Pericardium fibroblast (primary cell): ENCODE data around the gene MFSD2B. TPM values are rescaled to one million over a fixed set of nuclear protein-coding genes. Genes with fewer than 3 reads are reported as not detected.

Source experiments
- total RNA-seq: library from RNA; depleted of rRNA; stranded (reverse); fragments of >200 nt; gene quantifications from 2 replicates; pipeline ENCODE4 v1.2.3, GENCODE V29; 2015

The MFSD2B gene
- 0.60 TPM in 1 of 2 replicates, not detected in the other for total RNA-seq

GRCh38 chr2:24009680-24010476 is at the start of gene MFSD2B:
Gene MFSD2B (plus strand): TSS chr2:24010085. CDS start chr2:24010097, 12 bp downstream.

GRCh38 chr2:24046930-24047702 is 37.2 kb downstream of the MFSD2B start, which contains the start of gene WDCP:
Gene WDCP (minus strand): TSS chr2:24047391. CDS start chr2:24039494, 7,897 bp downstream.

GRCh38 chr2:24049485-24050021 is 39.7 kb downstream of the MFSD2B start, which contains the start of gene FKBP1B:
Gene FKBP1B (plus strand): TSS chr2:24049741. CDS start chr2:24049850, 109 bp downstream.

Other genes starting within 250 kb of the MFSD2B start
- 3.4 and 4.3 TPM in 2 replicates for gene ATAD2B, start 83.0 kb upstream of the MFSD2B start, total RNA-seq
- 9.6 and 13.5 TPM in 2 replicates for gene UBXN2A, start 69.6 kb upstream of the MFSD2B start, total RNA-seq
- 3.9 and 4.6 TPM in 2 replicates for gene WDCP, start 37.3 kb downstream of the MFSD2B start, total RNA-seq
- 4.8 and 9.5 TPM in 2 replicates for gene FKBP1B, start 39.7 kb downstream of the MFSD2B start, total RNA-seq
- 126 and 127 TPM in 2 replicates for gene SF3B6, start 66.2 kb downstream of the MFSD2B start, total RNA-seq
- gene TP53I3, start 74.7 kb downstream of the MFSD2B start, total RNA-seq, result 51.0 and 52.5 TPM in 2 replicates
- 0.68 TPM in 1 of 2 replicates, not detected in the other for gene PFN4, start 113.2 kb downstream of the MFSD2B start, total RNA-seq
- 2.8 and 12.3 TPM in 2 replicates for gene FAM228B, start 113.4 kb downstream of the MFSD2B start, total RNA-seq
- gene FAM228A, start 165.0 kb downstream of the MFSD2B start, total RNA-seq, result 0.58 and 0.77 TPM in 2 replicates